GM20000 (cell line): ENCODE measurements around the gene C5orf63.

Experiments used
- DNase-seq: peaks from one replicate; pipeline ENCODE4 v3.0.0; 2012; ENCODE audit warnings: low spot score
- CTCF ChIP-seq: IDR thresholded peaks from 2 replicates; pipeline ENCODE4 v1.5.1; 2012; ENCODE audit warnings: mild to moderate bottlenecking, control low read depth; ENCODE audit errors: extremely low read depth, missing control alignments

C5orf63 gene

DNA sequence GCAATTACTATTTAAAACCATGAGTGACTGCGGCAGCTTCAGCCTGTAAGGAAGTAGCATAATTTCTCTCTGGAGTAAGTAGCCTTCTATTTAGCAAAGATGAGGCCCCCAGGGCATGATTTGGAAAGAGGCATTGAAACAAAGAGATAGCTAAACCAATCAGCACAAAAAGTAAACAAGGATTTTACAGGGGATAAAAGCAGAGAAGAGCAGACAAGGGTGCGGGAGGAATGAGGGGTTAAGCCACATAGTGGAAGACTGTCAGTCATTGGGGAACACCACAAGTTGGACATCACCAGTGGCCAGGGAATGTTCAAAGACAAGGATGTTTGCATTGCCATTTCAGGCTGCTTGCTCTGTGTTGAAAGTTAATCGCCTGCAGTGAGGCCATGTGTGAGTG lies 24.0 kb upstream of the C5orf63 start:
- no peak for TF ChIP-seq CTCF
- no peak for DNase-seq

DNA sequence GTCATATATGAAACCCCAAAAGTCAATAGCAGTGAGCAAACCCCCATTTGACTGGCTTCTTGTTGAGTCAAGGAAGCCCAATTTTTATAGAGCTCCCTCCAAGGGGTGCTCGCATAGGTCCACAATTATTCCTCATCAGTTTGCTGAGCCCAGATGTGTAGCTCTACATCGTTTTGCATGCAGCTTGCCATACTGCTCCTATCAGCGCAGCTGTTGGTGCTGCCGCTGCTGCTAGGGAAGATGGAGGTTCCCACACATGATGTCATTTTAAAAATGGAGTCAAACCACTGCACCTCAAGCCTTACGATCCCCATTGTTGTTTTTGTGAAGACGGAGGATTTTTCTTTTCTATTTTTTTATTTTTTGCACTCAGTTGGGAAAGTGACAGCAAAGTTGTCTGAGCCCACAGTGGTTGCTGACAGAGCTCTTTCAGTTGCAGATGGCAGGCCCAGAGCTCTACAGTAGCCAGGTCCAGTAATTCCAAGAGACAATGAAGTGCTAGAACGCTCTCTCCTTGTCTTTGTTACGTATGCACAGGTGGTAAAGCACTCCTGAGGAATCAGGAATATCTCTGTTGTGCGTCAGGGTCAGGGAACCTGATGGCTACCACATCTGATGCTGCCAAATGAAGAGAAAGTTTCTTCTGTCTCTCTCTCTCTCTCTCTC lies 23.2 kb upstream of the C5orf63 start:
- DNase-seq: no peak
- TF ChIP-seq CTCF: no peak

DNA sequence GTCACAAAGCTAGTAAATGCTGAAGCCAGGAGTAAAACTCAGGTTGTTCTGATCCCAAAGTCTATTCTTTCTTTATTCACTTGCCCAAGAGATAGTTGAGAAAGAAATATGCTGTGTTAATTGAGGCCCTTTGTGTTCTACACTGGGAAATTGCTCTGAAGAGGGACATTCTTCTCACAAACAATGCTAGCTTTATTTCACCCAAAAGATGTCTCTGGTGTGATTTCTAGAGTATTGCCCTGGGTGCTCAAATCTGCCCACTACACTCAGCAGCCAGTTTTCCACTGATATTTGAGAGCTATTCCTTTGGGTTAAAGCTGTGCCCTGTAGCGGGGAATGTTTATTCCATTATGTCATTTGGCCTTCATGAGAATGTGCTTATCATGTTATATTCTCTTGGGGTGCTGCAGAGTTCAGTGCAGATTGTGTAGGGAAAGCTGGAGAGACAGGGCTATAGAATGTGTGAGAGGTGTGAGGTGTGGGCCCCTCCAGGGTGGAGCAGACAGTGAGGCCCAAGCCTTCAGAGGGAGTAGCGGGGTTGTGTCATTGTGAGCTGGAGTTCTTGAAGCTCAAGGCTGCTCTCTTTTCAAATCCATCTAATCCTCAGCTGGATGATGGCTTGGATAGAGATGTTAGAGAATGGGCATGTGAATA lies 21.0 kb upstream of the C5orf63 start:
- no peak for TF ChIP-seq CTCF
- no peak for DNase-seq

DNA sequence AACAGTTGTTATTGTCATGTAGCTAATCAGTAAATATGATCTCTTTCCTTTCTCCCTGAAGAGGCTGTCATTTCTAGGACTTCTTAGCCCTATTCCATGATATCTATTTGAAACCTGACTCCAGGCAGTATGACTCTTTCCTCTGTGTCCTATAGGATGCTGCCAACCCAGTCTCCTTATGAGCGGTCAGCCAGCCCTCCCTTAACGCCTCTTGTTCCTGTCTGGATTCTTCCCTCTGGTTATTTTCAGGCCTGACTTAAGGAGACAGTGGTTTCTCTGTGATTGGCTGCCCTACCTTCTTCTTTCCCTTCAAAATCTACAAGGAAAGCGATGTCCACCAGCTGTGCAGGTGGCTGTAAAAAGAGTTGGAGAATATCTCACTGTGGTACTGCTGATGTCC lies 19.4 kb upstream of the C5orf63 start:
- no peak for TF ChIP-seq CTCF
- no peak for DNase-seq

- no peak for DNase-seq
- no peak for TF ChIP-seq CTCF
These were observed 15.9 kb upstream of the C5orf63 start for GRCh38 chr5:127089191-127089590.

GRCh38 chr5:127088251-127088650 lies 14.9 kb upstream of the C5orf63 start:
- no peak for DNase-seq
- no peak for TF ChIP-seq CTCF

DNA sequence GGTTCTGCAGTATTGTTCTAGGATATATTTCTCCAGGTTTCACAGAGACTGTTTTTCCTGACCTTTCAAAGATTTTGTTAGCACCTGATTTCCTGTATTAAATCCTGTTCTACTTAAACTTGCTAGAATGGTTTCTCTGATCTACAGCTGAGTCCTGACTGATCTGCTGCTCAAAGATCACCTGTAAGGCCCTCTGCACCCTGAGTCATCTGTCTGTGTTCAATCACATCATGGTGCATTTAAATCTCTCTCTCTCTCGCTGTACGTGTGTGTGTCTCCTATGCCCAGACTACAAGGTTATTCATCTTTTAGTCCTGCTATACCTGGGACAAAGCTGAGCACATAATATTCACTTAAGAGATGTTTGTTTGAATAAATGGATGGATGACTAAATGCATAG lies 13.3 kb upstream of the C5orf63 start:
- TF ChIP-seq CTCF: no peak
- DNase-seq: no peak
